Fibroblast of upper back skin (primary cell): ENCODE results near the gene DAAM2.

Source experiments
- DNase-seq: peaks from one replicate; pipeline ENCODE4 v3.0.0-alpha.2; 2013

DAAM2 gene

GRCh38 chr6:39790772-39791171, 1.4 kb upstream of the DAAM2 start:
- DNase-seq, result peak; percentile 31

GRCh38 chr6:39791311-39791710, 865 bp upstream of the DAAM2 start:
- peak; percentile 53 for DNase-seq

GRCh38 chr6:39792540-39793450, 619 bp downstream of the DAAM2 start:
- DNase-seq, result peak; percentile 21

- no peak for DNase-seq
These were observed 1.3 kb downstream of the DAAM2 start for GRCh38 chr6:39793516-39793915.

- DNase-seq, result peak; percentile 18
These were observed 2.1 kb downstream of the DAAM2 start for GRCh38 chr6:39794231-39794630.

GRCh38 chr6:39797751-39798150, 5.6 kb downstream of the DAAM2 start:
- no peak for DNase-seq

GRCh38 chr6:39800034-39801032, 8.2 kb downstream of the DAAM2 start:
- DNase-seq, result no peak

GRCh38 chr6:39801456-39802251, 9.5 kb downstream of the DAAM2 start:
- DNase-seq, result peak; percentile 19

- DNase-seq, result peak; percentile 18
These were observed 11.7 kb downstream of the DAAM2 start for GRCh38 chr6:39803872-39804271.

GRCh38 chr6:39804466-39805065, 12.4 kb downstream of the DAAM2 start:
- DNase-seq, result peak; percentile 90

GRCh38 chr6:39806278-39806677, 14.1 kb downstream of the DAAM2 start:
- DNase-seq, result peak; percentile 90

- no peak for DNase-seq
These were observed 16.2 kb downstream of the DAAM2 start for GRCh38 chr6:39808346-39808745.

- DNase-seq, result peak; percentile 16
These were observed 16.8 kb downstream of the DAAM2 start for GRCh38 chr6:39808964-39809363.

- no peak for DNase-seq
These were observed 19.7 kb downstream of the DAAM2 start for GRCh38 chr6:39811835-39812345.

- DNase-seq, result no peak
These were observed 20.3 kb downstream of the DAAM2 start for GRCh38 chr6:39812496-39812852.

- peak; percentile 99 for DNase-seq
These were observed 20.8 kb downstream of the DAAM2 start for GRCh38 chr6:39812853-39813533.

GRCh38 chr6:39814236-39814635, 22.1 kb downstream of the DAAM2 start:
- DNase-seq, result no peak

GRCh38 chr6:39815356-39815755, 23.2 kb downstream of the DAAM2 start:
- DNase-seq, result no peak

GRCh38 chr6:39816747-39817146, 24.6 kb downstream of the DAAM2 start:
- DNase-seq, result peak; percentile 80

- DNase-seq, result peak; percentile 65
These were observed 26.5 kb downstream of the DAAM2 start for GRCh38 chr6:39818695-39819094.

- DNase-seq, result peak; percentile 34
These were observed 27.1 kb downstream of the DAAM2 start for GRCh38 chr6:39819228-39819627.
